Measurements from ENCODE around the gene MSANTD1.

MSANTD1 gene

DNA sequence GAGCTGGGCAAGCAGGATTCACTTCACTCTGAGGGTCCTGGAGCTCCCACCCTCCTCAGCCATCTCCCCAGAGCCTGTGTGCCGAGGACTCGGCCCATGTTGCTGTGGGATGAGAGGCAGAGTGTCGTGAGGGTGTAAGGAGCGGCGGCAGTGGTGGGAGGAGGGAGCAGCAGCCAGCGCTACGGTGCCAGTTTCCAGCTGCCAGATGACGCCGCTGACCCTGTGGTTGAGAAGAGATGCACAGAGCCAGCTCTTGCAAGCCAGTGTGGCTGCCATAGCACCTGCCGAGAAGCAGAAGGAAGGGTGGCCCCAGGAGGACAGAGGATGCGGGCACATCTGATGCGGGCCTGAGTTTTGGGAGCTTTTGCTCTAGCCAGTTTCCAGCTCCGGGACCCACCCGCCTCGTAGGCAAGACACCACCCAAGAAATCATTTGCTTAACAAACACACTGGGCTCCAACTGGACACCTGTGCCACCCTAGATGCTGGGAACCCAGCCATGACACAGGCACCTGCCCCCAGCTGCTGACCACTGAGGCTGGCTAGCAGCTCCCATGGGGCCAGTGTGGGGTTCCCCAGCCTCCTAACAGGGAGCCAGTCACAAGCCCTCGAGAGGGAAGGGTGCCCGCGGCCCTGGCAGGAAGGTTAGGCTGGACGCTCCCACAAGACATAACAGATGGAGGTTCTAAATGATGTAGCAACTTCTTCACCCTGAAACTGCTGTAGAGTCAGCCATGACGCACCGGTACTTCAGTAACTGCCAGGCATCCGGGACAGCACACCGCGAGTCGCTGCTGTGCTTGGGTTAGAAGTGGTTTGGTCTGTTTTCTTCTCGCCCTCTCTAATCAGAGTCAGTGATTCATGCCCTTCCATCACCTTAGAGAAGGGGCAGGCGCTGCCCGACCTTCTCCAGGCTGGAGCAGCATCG is 8.9 kb downstream of the MSANTD1 start:
- 77% methylated on average over 29 of the region's 29 CpGs for WGBS
- Histone ChIP-seq H3K4me3 (ENCODE audit: insufficient read depth in 1 of 2, low read depth in 1 of 2, low read length in 2 of 2) (no peak overlapping the region), H3K4me1 (ENCODE audit: control insufficient read depth, insufficient read depth, low read depth, low read length) (peaks cover 5% of the 10 kb centered on the region), H2BK5ac (ENCODE audit: low read depth, low read length, poor library complexity, severe bottlenecking) (no peak overlapping the region), H2BK12ac (ENCODE audit: low read length in 2 of 2) (peak overlapping the region in 1 of 2 experiments; percentile 15), H3K9ac (ENCODE audit: low read length) (no peak overlapping the region), H3K4me2 (ENCODE audit: low read length, poor library complexity, severe bottlenecking) (no peak overlapping the region), H2AK5ac (ENCODE audit: low read length, severe bottlenecking) (no peak overlapping the region), H3K18ac (ENCODE audit: low read depth in 1 of 2, low read length in 2 of 2) (no peak overlapping the region), H2BK120ac (ENCODE audit: low read depth, low read length) (no peak overlapping the region), H3K36me3 (ENCODE audit: control insufficient read depth in 1 of 2, insufficient read depth in 2 of 2, low read depth in 1 of 2, low read length in 2 of 2) (peaks cover 0 to 29% of the 10 kb centered on the region in 2 experiments), H3K23ac (ENCODE audit: low read length in 2 of 2) (no peak overlapping the region), H4K91ac (ENCODE audit: low read length) (no peak overlapping the region), H3K79me1 (replicated peaks; ENCODE audit: low read length, poor library complexity, severe bottlenecking) (no peaks in the 10 kb centered on the region), H3K4ac (ENCODE audit: low read depth in 1 of 2, low read length in 2 of 2) (no peak overlapping the region), H4K8ac (ENCODE audit: low read length) (no peak overlapping the region), H3K14ac (ENCODE audit: low read length in 2 of 2) (no peak overlapping the region), H2AFZ (ENCODE audit: low read depth, low read length) (no peak overlapping the region), H2BK15ac (ENCODE audit: low read depth, poor library complexity, severe bottlenecking) (no peak overlapping the region), H3K27me3 (ENCODE audit: control insufficient read depth in 1 of 2, insufficient read depth in 1 of 2, low read length in 2 of 2) (peaks cover 0 to 8% of the 10 kb centered on the region in 2 experiments), H3K9me3 (ENCODE audit: control insufficient read depth, low read length) (no peaks in the 10 kb centered on the region), H3K27ac (ENCODE audit: low read length, poor library complexity, severe bottlenecking) (no peak overlapping the region)
- peak; percentile 46 for DNase-seq

DNA sequence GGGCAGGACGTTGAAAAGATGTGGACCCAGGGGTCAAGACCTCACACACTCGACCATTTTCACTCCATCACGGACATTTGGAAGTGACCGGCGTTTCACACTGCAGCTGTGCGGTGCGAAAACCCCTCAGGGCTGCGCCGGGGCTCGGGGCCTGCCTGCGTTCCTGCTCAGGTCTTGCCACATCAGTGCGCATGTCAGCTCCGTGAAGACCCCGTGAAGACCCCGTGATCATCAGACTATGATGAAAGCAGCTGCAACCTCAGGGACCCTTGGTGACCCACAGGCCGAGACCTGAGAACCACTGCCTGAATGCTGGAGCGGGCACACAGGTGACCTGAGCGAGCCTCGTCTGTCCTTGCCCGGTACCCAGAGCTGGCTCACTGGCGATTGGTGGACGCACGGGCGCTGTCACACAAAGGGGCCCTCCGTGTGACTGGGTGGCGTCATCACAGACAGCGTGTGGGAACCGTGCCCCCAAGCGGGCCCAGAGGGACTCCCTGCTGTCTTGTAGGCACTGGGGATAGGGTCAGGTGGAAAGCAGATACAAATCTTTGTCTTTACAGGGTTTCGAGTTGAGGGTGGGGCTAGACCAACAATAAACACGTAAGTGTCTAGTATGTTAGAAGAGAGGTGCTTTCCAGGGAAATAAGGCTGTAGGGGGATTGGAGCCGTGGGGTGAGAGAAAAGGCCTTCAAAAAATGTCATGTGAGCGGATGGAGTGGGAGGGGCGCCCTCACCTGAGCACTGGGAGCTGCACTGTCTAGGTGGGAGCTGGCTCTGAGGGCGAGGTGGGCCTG is 12.7 kb downstream of the MSANTD1 start:
- H3K4me3 ChIP-seq (ENCODE audit: insufficient read depth in 1 of 2, low read depth in 1 of 2, low read length in 2 of 2), result no peak overlapping the region
- H3K27me3 ChIP-seq (ENCODE audit: control insufficient read depth in 1 of 2, insufficient read depth in 1 of 2, low read length in 2 of 2), result peaks cover 0 to 24% of the 10 kb centered on the region in 2 experiments
- no peak overlapping the region for H3K4ac ChIP-seq (ENCODE audit: low read depth in 1 of 2, low read length in 2 of 2)
- no peak overlapping the region for H2BK5ac ChIP-seq (ENCODE audit: low read depth, low read length, poor library complexity, severe bottlenecking)
- no peak overlapping the region for H2BK15ac ChIP-seq (ENCODE audit: low read depth, poor library complexity, severe bottlenecking)
- no peak overlapping the region for H4K8ac ChIP-seq (ENCODE audit: low read length)
- H3K23ac ChIP-seq (ENCODE audit: low read length in 2 of 2), result no peak overlapping the region
- H3K18ac ChIP-seq (ENCODE audit: low read depth in 1 of 2, low read length in 2 of 2), result no peak overlapping the region
- peaks cover 0 to 5% of the 10 kb centered on the region in 2 experiments for H3K36me3 ChIP-seq (ENCODE audit: control insufficient read depth in 1 of 2, insufficient read depth in 2 of 2, low read depth in 1 of 2, low read length in 2 of 2)
- DNase-seq, result no peak
- H3K4me2 ChIP-seq (ENCODE audit: low read length, poor library complexity, severe bottlenecking), result no peak overlapping the region
- no peak overlapping the region for H3K14ac ChIP-seq (ENCODE audit: low read length in 2 of 2)
- H4K91ac ChIP-seq (ENCODE audit: low read length), result no peak overlapping the region
- no peak overlapping the region for H2BK120ac ChIP-seq (ENCODE audit: low read depth, low read length)
- H3K9me3 ChIP-seq (ENCODE audit: control insufficient read depth, low read length), result no peaks in the 10 kb centered on the region
- H3K27ac ChIP-seq (ENCODE audit: low read length, poor library complexity, severe bottlenecking), result no peak overlapping the region
- H2BK12ac ChIP-seq (ENCODE audit: low read length in 2 of 2), result no peak overlapping the region
- peaks cover 5% of the 10 kb centered on the region for H3K4me1 ChIP-seq (ENCODE audit: control insufficient read depth, insufficient read depth, low read depth, low read length)
- no peak overlapping the region for H2AK5ac ChIP-seq (ENCODE audit: low read length, severe bottlenecking)
- H3K79me1 ChIP-seq (replicated peaks; ENCODE audit: low read length, poor library complexity, severe bottlenecking), result no peaks in the 10 kb centered on the region
- H2AFZ ChIP-seq (ENCODE audit: low read depth, low read length), result no peak overlapping the region
- WGBS, result 94% methylated on average over 35 of the region's 35 CpGs
- no peak overlapping the region for H3K9ac ChIP-seq (ENCODE audit: low read length)

DNA sequence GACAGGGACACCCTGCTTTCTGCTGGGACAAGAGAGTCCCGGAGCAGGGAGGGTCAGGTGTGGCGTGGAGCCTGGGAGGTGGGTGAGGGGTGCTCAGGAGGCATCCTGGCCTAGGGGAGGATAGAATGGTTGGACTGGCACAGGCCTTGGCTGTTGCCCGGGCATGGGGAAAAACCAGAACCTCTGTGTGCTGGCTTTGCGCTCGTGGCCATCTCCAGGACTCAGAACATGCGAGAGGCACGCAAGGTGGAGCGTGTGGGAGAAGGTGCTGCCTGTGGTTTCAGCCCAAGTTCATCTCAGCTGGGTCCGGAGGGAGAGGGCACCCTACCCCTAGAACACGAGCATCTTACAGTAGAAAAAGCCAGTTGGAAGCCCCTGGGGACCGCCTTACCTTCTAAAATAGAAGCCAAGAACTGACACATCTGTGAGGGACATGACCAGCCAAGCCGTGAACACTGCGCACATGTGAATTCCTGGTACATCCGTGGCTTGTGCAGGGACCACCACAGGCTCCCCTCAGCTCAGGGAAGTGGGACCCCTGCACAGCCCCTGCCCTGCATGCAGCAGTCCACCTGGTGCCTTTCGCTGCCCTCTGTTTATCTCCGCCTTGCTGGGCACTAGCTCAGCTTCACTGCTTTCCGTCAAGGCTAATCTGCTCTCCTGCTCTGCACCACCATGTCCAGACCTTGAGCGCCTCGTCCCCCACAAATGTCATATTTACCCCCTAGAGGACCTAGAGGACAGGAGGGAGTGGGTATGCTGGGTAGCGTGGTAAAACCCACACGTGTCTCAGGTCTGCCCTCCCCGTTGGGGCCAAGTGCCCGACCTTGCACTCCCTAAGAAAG is 13.5 kb downstream of the MSANTD1 start:
- no peak overlapping the region for H3K4me2 ChIP-seq (ENCODE audit: low read length, poor library complexity, severe bottlenecking)
- no peak overlapping the region for H2AK5ac ChIP-seq (ENCODE audit: low read length, severe bottlenecking)
- no peak overlapping the region for H2BK120ac ChIP-seq (ENCODE audit: low read depth, low read length)
- no peak overlapping the region for H3K18ac ChIP-seq (ENCODE audit: low read depth in 1 of 2, low read length in 2 of 2)
- H4K8ac ChIP-seq (ENCODE audit: low read length), result no peak overlapping the region
- H3K27me3 ChIP-seq (ENCODE audit: control insufficient read depth in 1 of 2, insufficient read depth in 1 of 2, low read length in 2 of 2), result peaks cover 0 to 24% of the 10 kb centered on the region in 2 experiments
- H3K14ac ChIP-seq (ENCODE audit: low read length in 2 of 2), result no peak overlapping the region
- DNase-seq, result no peak
- H3K27ac ChIP-seq (ENCODE audit: low read length, poor library complexity, severe bottlenecking), result no peak overlapping the region
- no peak overlapping the region for H3K4me3 ChIP-seq (ENCODE audit: insufficient read depth in 1 of 2, low read depth in 1 of 2, low read length in 2 of 2)
- H4K91ac ChIP-seq (ENCODE audit: low read length), result no peak overlapping the region
- H2BK5ac ChIP-seq (ENCODE audit: low read depth, low read length, poor library complexity, severe bottlenecking), result no peak overlapping the region
- 92% methylated on average over 23 of the region's 23 CpGs for WGBS
- H3K9me3 ChIP-seq (ENCODE audit: control insufficient read depth, low read length), result no peaks in the 10 kb centered on the region
- H3K23ac ChIP-seq (ENCODE audit: low read length in 2 of 2), result no peak overlapping the region
- peaks cover 0 to 3% of the 10 kb centered on the region in 2 experiments for H3K36me3 ChIP-seq (ENCODE audit: control insufficient read depth in 1 of 2, insufficient read depth in 2 of 2, low read depth in 1 of 2, low read length in 2 of 2)
- H3K4ac ChIP-seq (ENCODE audit: low read depth in 1 of 2, low read length in 2 of 2), result no peak overlapping the region
- H3K4me1 ChIP-seq (ENCODE audit: control insufficient read depth, insufficient read depth, low read depth, low read length), result peaks cover 5% of the 10 kb centered on the region
- H2BK12ac ChIP-seq (ENCODE audit: low read length in 2 of 2), result no peak overlapping the region
- H2BK15ac ChIP-seq (ENCODE audit: low read depth, poor library complexity, severe bottlenecking), result no peak overlapping the region
- H3K9ac ChIP-seq (ENCODE audit: low read length), result no peak overlapping the region
- H2AFZ ChIP-seq (ENCODE audit: low read depth, low read length), result no peak overlapping the region
- H3K79me1 ChIP-seq (replicated peaks; ENCODE audit: low read length, poor library complexity, severe bottlenecking), result no peaks in the 10 kb centered on the region

Data from mesenchymal stem cell (in vitro differentiated cells and primary cell).